Astrocyte (in vitro differentiated cells and primary cell): ENCODE results near the gene FAM222B.

Experiments used
- CTCF ChIP-seq: IDR thresholded peaks from 2 replicates; pipeline ENCODE4 v1.5.1; 2011; ENCODE audit warnings: low read depth, mild to moderate bottlenecking, inconsistent platforms, low read length, moderate library complexity; ENCODE audit not compliant: insufficient read depth
- EZH2 ChIP-seq: IDR thresholded peaks from 2 replicates; pipeline ENCODE4 v1.6.1; 2012; ENCODE audit warnings: mild to moderate bottlenecking, low read length, inconsistent platforms; ENCODE audit not compliant: insufficient read depth

GRCh38 chr17:28842282-28843012, at the start of gene FAM222B:
- TF ChIP-seq CTCF (no peak), EZH2 (no peak)
